Esophagus muscularis mucosa (tissue), 4 donors: ENCODE measurements around the gene ACD. TPM values are rescaled to one million over a fixed set of nuclear protein-coding genes. Genes with fewer than 3 reads are reported as not detected.

Source experiments
- DNase-seq: peaks from one replicate; pipeline ENCODE4 v3.0.0-alpha.2; 2017; ENCODE audit errors: extremely low spot score
- H3K27ac ChIP-seq, 4 donors: fragments of 200-600 bp; sonication (generic); replicated peaks in 1 of 4; 1 replicate in 3 of 4; 2 replicates in 1 of 4; pipeline ENCODE4 v1.5.1; 2016 to 2019; ENCODE audit warnings: mild to moderate bottlenecking in 1 of 4
- H3K27me3 ChIP-seq, 4 donors: fragments of 200-600 bp; sonication (generic); one replicate each; pipeline versions ENCODE4 v1.5.1 to v1.6.0; 2016 to 2019
- H3K36me3 ChIP-seq, 4 donors: fragments of 200-600 bp; sonication (generic); one replicate each; pipeline ENCODE4 v1.5.1; 2016 to 2019
- H3K4me1 ChIP-seq, 4 donors: fragments of 200-600 bp; sonication (generic); one replicate each; pipeline ENCODE4 v1.5.1; 2016 to 2019
- H3K4me3 ChIP-seq, 4 donors: fragments of 200-600 bp; sonication (generic); 1 replicate in 2 of 4; 2 replicates in 2 of 4; pipeline ENCODE4 v1.5.1; 2016 to 2019; ENCODE audit warnings: mild to moderate bottlenecking in 4 of 4, moderate library complexity in 1 of 4
- H3K9me3 ChIP-seq, 4 donors: fragments of 200-600 bp; sonication (generic); 1 replicate in 3 of 4; 2 replicates in 1 of 4; pipeline ENCODE4 v1.5.1; 2016 to 2019
- EP300 ChIP-seq: sonication (generic); formaldehyde crosslinking; IDR thresholded peaks from one replicate; pipeline ENCODE4 v1.6.1; 2017; ENCODE audit warnings: antibody characterized with exemption
- POLR2A ChIP-seq: fragments of 450-650 bp; IDR thresholded peaks from one replicate; pipeline ENCODE4 v1.6.1; 2017; ENCODE audit warnings: antibody characterized with exemption, moderate library complexity, mild to moderate bottlenecking, low read depth
- POLR2AphosphoS5 ChIP-seq, 2 donors: sonication (generic); formaldehyde crosslinking; IDR thresholded peaks; one replicate each; pipeline ENCODE4 v1.6.1; 2017; ENCODE audit warnings: antibody characterized with exemption in 2 of 2
- WGBS: methylation state at CpG from one replicate; pipeline ENCODE4 v1.1.5; 2018; 5-methylcytosine and 5-hydroxymethylcytosine counted together
- intact Hi-C: fragments of 100-400 bp; cut with DNase I; formaldehyde crosslinking; loops from one replicate; pipeline ENCODE4 v1.15.1; 2023
- total RNA-seq, 4 donors: library from RNA; depleted of rRNA; stranded (reverse); fragments of >200 nt; gene quantifications; one replicate each; pipeline versions ENCODE4 v1.1.0 to v1.2.1, GENCODE V29; 2016
- TF ChIP-seq, protein P1 (sequence below), 3 experiments: fragments of 200-600 bp in 2 of 3; fragments of 450-650 bp in 1 of 3; sonication (generic) in 2 of 3; IDR thresholded peaks; one replicate each; pipeline ENCODE4 v1.5.1; 2017 to 2019; ENCODE audit warnings: antibody characterized with exemption in 3 of 3, mild to moderate bottlenecking in 2 of 3, moderate library complexity in 1 of 3

ACD gene
- total RNA-seq, 4 donors from 2014 or later: 22.0 to 31.6 (median 29.3) TPM

DNA sequence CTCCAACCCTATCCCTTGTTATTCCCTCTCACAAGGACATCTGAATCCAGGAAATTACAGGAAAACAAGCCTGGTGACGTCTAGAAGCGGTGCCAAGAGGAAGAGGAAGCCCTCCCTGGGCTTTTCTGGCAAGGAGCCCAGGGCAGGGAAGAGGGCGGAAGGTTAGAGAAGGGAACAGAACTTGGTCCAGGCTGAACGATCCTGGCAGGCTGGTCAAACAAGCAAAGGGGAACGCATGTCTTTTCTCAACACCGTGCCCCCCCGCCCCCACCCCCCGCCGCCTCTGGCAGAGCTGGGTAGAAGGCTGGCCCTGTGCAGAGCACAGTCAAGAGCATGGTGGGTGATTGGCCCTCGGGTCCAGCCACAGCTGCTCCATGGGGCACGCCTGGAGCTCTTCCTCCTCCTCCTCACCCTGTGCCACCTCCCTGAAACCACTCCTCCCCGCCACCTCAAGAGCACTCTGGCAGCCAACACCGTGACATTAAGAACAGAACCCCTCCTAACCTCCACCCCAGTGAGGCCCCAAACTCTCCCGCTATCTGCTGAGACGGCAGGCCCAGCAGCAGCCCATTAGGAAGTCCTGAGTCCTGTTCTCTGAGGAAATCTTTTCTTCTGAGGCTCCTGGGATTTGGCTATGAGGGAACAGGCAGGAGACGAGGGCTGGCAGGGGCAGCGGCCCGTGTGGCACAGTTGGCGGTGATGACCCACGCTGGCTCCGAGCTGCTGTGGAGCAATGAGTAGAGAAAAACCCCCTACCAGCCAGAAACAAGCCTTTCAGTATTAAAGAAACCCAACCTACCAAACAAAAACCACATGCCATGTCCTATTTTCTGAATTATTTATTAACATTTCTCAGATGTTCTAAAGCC, 13.9 kb upstream of the ACD start:
- DNase-seq: no peak
- H3K4me1 ChIP-seq: peaks cover 25 to 44% (median 32%) of the 10 kb centered on the region in 4 donors
- H3K27me3 ChIP-seq: no peaks in the 10 kb centered on the region
- TF ChIP-seq POLR2A: no peak
- no peak for TF ChIP-seq EP300
- peak; percentile 41 to 50 for TF ChIP-seq POLR2AphosphoS5 (IDR thresholded peaks at IDR 0.05)
- no peak overlapping the region for H3K4me3 ChIP-seq
- 62% methylated on average over 15 of the region's 21 CpGs for WGBS
- peak overlapping the region; percentile 44 to 80 (median 64) for H3K27ac ChIP-seq
- no peaks in the 10 kb centered on the region for H3K9me3 ChIP-seq
- peaks cover 0 to 14% (median 10%) of the 10 kb centered on the region in 4 donors for H3K36me3 ChIP-seq
- intact Hi-C loops: no loop called here

GRCh38 chr16:67672739-67673662, 12.9 kb upstream of the ACD start:
- Histone ChIP-seq H3K4me1 (peaks cover 30 to 48% (median 32%) of the 10 kb centered on the region in 4 donors), H3K36me3 (peaks cover 0 to 14% (median 10%) of the 10 kb centered on the region in 4 donors), H3K27me3 (no peaks in the 10 kb centered on the region), H3K27ac (peak overlapping the region; percentile 44 to 80 (median 64)), H3K4me3 (no peak overlapping the region), H3K9me3 (no peaks in the 10 kb centered on the region)
- DNase-seq: no peak
- intact Hi-C loops: no loop called here
- TF ChIP-seq EP300 (no peak), POLR2A (no peak), POLR2AphosphoS5 (IDR thresholded peaks at IDR 0.05) (no peak)
- TF ChIP-seq, protein P1, sequence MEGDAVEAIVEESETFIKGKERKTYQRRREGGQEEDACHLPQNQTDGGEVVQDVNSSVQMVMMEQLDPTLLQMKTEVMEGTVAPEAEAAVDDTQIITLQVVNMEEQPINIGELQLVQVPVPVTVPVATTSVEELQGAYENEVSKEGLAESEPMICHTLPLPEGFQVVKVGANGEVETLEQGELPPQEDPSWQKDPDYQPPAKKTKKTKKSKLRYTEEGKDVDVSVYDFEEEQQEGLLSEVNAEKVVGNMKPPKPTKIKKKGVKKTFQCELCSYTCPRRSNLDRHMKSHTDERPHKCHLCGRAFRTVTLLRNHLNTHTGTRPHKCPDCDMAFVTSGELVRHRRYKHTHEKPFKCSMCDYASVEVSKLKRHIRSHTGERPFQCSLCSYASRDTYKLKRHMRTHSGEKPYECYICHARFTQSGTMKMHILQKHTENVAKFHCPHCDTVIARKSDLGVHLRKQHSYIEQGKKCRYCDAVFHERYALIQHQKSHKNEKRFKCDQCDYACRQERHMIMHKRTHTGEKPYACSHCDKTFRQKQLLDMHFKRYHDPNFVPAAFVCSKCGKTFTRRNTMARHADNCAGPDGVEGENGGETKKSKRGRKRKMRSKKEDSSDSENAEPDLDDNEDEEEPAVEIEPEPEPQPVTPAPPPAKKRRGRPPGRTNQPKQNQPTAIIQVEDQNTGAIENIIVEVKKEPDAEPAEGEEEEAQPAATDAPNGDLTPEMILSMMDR (IDR thresholded peaks at IDR 0.05): peak; percentile 51 to 70 (median 60)
- WGBS: 50% methylated on average over 13 of the region's 13 CpGs

GRCh38 chr16:67672306-67672705, 12.2 kb upstream of the ACD start:
- peaks cover 0 to 11% (median 9%) of the 10 kb centered on the region in 4 donors for H3K36me3 ChIP-seq
- no peaks in the 10 kb centered on the region for H3K27me3 ChIP-seq
- TF ChIP-seq POLR2A: no peak
- no peak for TF ChIP-seq EP300
- no peak for TF ChIP-seq POLR2AphosphoS5 (IDR thresholded peaks at IDR 0.05)
- TF ChIP-seq, protein P1 (IDR thresholded peaks at IDR 0.05): no peak
- no peak for DNase-seq
- no peaks in the 10 kb centered on the region for H3K9me3 ChIP-seq
- WGBS: 40% methylated on average over 4 of the region's 4 CpGs
- intact Hi-C loops: no loop called here
- peak overlapping the region in 1 of 4 donors; percentile 80 for H3K27ac ChIP-seq
- H3K4me3 ChIP-seq: no peak overlapping the region
- peaks cover 37 to 55% (median 39%) of the 10 kb centered on the region in 4 donors for H3K4me1 ChIP-seq

- WGBS: 84% methylated on average over 8 of the region's 10 CpGs
- peaks cover 0 to 5% (median under 1%) of the 10 kb centered on the region in 4 donors for H3K36me3 ChIP-seq
- H3K27me3 ChIP-seq: no peaks in the 10 kb centered on the region
- no peak overlapping the region for H3K4me3 ChIP-seq
- DNase-seq: no peak
- H3K9me3 ChIP-seq: no peaks in the 10 kb centered on the region
- no peak overlapping the region for H3K27ac ChIP-seq
- TF ChIP-seq, protein P1 (IDR thresholded peaks at IDR 0.05): no peak
- TF ChIP-seq EP300: no peak
- no peak for TF ChIP-seq POLR2AphosphoS5 (IDR thresholded peaks at IDR 0.05)
- no peak for TF ChIP-seq POLR2A
- peaks cover 51 to 59% (median 55%) of the 10 kb centered on the region in 4 donors for H3K4me1 ChIP-seq
- intact Hi-C loops: loop anchor here (2.0 kb wide), 1 partner anchor 149 kb away; no protein-coding TSS in a partner anchor
Observed at GRCh38 chr16:67669499-67670101, 9.5 kb upstream of the ACD start.
